HG03558 (cell line): ENCODE data around the gene ADGRF3.
"Not testable (repeated sequence)": the region's sequence is repeated elsewhere in the genome, so short reads cannot be mapped to it uniquely, and the experiment has no call there.

Experiments
- ATAC-seq: cut with Tn5 transposase; IDR thresholded peaks from one replicate; pipeline ENCODE4 v1.9.1; 2021; ENCODE audit warnings: moderate number of reproducible peaks; ENCODE audit not compliant: unreplicated experiment; ENCODE audit errors: extremely low read depth

The ADGRF3 gene

DNA sequence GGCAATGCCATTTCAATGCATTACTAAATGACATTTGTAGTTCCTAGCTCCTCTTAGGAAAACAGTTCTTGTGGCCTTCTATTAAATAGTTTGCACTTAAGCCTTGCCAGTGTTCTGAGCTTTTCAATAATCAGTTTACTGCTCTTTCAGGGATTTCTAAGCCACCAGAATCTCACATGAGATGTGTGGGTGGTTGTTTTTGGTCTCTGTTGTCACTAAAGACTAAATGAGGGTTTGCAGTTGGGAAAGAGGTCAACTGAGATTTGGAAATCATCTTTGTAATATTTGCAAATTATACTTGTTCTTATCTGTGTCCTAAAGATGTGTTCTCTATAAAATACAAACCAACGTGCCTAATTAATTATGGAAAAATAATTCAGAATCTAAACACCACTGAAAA lies 56.6 kb downstream of the ADGRF3 start:
- no peak for ATAC-seq

DNA sequence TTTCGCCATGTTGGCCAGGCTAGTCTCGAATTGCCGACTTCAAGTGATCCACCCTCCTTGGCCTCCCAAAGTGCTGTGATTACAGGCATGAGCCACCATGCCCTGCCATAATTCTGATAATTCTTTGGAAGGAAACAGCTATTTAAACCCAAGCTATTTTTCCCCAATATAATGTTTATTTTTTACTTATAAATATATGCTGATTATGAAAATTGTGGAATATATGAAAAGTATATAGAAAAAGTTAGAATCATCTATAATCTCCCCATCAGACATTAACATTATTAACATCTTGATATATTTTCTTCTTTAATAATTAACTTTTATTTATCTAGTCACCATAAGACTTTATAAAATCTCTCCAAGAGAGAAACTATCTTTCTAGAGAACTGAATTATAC lies 60.7 kb downstream of the ADGRF3 start:
- ATAC-seq = no peak

DNA sequence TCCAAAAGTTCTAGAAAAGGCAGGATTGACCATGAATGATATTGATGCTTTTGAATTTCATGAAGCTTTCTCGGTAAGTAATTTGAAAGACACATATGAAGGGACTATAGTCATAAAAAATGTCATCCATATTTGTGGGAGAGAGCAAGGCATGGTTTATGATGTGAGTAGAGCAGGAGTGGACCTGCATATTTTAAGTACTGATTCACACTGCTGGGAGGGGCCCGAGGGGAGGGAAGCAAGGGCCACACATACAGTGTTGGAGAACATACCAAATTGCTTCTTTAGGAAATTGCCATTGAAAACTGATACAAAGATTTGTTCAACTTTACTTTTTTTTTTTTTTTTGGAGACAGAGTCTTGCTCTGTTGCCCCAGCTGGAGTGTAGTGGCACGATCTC lies 62.5 kb downstream of the ADGRF3 start:
- no peak for ATAC-seq

DNA sequence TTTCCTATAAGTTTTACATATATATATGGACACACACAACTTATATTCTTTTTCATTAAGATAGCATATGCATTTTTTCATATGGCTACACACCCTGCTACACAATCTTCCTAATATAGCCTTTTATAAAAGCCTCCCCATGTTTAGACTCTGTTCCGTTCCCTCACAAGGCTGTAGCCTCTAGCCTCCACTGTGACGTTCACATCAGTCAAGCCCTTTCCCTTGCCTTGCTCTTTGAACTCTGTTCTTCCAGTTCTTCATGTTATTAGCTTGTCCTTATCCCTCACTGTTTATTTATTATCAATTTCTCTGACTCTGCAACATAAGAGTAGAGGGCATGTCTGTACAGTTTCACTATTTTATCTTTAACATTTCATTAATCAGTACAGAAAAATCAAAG lies 63.0 kb downstream of the ADGRF3 start:
- no peak for ATAC-seq

DNA sequence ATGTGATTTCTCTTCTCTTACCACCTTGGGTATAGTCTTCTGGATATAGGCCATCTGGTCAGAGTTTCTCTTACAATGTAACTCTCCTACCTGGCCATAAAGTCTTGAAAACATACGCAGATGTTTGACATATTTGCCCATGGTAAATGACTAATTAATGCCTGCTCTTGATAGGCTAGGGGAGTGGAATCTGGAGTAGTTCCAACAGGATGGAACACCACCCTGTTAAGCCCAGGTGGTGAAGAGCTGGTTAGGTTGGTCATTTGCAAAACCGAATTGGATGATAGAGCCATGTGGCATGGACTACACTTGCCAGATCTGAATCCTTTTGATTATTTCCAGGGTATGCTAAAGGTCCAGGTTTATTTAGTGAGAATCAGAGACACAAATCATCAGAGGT lies 65.4 kb downstream of the ADGRF3 start:
- ATAC-seq = no peak

DNA sequence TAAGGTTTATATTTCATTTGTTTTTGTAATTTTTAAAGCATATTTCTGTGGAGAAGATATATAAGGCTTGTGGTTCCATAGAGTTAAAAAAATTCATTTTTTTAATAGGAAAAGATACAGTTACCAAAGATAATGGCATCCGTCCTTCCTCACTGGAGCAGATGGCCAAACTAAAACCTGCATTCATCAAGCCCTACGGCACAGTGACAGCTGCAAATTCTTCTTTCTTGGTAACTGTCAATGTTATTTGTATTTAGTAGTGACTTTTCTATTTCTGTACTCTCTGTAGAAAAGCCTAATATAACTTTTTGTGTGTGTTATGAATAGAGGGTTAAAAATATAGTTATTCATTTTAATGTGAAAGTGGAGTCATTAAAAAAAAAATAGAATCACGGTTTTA lies 66.7 kb downstream of the ADGRF3 start:
- ATAC-seq = no peak

DNA sequence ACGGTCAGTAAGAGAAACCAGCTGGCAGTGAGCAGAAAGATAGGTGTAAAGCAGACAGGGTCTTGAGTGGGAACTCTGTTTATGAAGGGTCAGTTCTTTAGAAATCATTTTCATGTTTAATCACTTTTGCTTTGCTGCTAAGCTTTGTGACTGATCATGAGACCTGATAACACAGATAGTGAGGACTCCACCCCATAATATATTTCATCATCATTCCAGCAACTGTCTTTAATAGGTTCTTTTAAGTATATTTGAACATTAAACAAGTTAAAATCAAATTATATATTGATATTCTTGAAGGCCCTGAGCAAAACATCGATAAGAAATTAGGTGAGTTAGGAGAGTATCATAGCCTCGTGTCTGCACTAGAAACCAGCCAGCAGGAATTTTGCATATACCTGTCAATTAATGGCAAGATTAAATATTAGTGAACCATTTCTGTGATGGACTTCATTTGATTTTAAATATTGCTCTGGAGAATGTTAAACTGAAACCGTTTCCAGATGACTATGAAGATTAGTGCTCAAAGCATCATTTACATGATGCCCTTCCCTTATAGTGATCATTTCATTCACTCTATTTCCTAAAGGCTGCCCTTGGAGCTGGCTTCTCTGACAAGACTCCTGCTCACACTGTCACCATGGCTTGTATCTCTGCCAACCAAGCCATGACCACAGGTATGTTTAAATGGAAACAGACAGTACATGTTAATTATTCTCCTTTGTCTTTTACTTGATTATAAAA lies 69.9 kb downstream of the ADGRF3 start:
- no peak for ATAC-seq

DNA sequence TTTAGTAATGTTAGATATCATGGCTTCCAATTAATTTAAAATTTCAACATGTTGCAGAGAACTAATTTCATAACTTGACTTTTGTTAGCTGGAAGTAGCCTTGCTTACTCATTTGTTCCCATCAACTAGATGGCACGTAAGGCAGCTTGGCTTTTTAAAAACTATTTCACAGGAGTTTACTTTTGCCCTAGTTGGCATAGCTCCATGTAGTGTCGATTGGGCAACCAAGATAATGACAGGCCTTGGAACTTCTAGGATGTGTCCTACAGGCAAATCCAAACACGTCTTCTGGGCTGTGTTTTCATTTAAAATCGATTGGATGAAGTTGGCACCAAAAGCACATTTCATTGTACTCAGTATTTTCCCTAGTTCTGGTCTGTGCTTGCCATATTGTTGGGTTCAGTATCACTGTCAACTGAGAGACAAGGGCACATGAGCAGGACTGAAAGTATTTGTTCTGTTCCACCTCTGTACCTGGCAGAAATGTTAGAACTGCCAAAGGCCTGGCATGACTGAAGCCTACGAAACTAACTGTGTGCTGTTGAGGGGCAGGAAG lies 72.5 kb downstream of the ADGRF3 start:
- ATAC-seq = no peak

DNA sequence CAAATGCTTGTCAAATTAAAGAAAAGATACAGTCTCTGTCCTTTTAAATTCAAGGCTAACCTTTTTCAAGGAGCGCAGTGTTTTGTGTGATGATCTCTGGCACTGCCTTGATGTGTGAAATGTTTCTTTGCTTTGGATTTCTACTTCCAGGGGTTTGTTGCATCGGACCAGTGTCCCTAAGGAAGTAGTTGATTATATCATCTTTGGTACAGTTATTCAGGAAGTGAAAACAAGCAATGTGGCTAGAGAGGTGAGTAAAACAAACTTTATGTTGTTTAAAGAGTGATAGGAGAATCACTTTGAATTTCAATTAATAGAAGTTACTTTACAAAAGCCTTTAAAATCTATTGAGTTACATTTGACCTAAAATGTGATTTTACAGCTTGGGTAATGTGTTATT lies 73.1 kb downstream of the ADGRF3 start:
- no peak for ATAC-seq

DNA sequence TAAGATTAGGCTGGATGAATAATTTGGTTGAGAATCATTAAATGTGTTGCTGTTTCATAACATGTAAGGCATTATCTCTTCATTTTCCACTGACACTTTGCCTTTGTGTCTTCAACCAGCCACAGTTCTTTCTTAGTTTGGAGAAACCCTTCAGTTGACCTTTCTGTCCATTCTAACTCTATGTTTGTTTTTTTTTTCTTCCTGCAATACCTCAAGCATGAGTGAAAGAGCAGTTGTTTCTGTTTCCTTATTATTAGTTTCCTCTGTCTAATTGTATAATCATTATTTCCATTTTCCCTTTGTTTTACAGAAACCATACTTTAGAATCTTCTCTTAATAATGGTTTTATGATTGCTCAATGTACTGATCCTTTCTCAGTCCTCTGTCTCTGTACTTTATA lies 76.2 kb downstream of the ADGRF3 start:
- ATAC-seq = no peak

DNA sequence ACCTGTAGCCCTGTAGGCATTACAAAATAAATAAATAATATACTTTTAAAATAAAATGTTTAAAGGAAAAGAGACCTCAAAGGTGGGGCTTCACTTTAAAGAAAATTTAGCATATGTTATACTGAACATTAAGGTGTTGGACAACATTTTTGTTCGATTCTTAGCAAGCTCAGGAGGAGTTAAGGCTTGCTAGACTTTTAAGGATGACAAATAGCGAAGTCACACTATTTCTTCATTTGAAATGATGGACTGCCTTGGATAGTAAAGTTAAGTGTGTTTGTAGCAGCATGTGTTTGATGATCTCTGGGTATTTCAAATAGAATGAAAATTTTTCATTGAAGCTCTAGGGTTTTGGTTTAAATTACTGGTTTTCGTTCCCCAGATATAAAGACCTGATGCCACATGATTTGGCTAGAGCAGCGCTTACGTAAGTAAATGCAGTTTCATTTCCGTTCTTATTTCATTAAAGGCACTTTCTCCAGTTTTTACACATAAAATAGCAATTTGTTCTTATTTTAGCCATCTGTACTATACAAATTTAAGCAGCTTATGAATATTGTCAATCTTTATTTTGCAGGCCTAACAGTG lies 76.9 kb downstream of the ADGRF3 start:
- no peak for ATAC-seq

DNA sequence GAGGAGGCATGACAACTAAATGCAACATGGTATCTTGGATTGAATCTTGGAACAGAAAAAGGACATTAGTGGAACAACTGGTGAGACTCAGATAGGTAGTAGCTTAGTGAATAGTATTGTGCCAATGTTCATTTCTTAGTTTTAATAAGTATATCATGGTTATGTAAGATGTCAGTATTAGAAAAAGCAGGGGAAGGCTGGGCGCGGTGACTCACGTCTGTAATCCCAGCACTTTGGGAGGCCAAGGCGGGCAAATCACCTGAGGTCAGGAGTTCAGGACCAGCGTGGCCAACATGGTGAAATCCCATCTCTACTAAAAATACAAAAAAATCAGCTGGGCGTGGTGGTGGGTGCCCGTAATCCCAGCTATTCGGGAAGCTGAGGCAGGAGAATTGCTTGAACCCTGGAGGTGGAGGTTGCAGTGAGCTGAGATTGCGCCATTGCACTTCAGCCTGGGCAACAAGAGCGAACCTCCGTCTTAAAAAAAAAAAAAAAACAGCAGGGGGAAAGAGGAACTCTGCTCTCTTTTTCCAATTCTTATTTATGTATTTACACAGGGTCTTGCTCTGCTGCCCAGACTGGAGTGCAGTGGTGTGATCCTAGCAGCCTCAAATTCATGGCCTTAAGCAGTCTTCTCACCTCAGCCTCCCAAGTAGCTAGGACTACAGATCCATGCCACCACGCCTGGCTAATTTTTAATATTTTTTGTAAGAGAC lies 77.8 kb downstream of the ADGRF3 start:
- not testable (repeated sequence) for ATAC-seq

DNA sequence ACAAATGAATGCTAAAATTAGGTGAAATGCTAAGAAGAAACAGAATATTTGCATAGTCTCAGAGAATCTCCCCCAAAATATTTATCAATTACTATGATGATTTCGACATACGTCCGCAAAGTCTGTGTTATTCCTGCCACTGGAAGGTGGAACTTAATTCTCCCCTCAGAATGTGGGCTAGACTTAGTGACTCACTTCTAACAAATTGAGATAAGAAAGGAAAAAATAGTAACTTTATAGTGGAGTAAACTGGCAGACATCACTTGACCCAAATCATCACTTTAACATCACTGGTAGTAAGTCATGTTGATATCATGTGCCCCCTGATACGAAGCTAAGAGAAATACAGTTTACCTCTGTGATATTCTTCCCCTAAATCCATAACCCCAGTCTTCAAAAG lies 78.4 kb downstream of the ADGRF3 start:
- ATAC-seq = no peak

DNA sequence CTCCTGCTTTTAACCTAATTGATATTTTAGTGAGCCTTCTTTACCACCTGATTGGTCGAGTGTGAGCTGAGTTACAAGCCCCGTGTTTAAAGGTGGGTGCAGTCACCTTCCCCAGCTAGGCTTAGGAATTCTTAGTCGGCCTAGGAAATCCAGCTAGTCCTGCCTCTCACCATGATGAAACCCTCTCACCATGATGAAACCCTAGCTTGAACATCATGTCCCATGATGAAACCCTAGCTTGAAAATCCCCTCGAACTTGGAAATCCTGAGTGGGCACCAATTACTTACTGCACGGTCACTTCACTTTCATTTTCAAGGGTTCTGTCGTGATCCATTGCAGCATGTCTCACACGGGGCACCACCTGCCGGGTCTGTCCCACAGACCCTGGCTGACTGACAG lies 87.8 kb downstream of the ADGRF3 start:
- not testable (repeated sequence) for ATAC-seq
